Posterior cingulate gyrus (tissue), 11 donors: ENCODE results near the gene ARSG.
"Not testable (repeated sequence)": the region's sequence is repeated elsewhere in the genome, so short reads cannot be mapped to it uniquely, and the experiment has no call there.

ENCODE experiments used
- DNase-seq, 10 donors: peaks; one replicate each; pipeline versions ENCODE4 v3.0.0 to v3.0.0-alpha.2; 2020 to 2021; ENCODE audit warnings: mixed read lengths in 3 of 10
- intact Hi-C: fragments of 100-400 bp; cut with DNase I; formaldehyde crosslinking; loops from one replicate; pipeline ENCODE4 v1.15.1; 2023

ARSG gene

GRCh38 chr17:68273722-68274121 lies 17.6 kb upstream of the ARSG start:
- intact Hi-C loops = no loop called here
- no peak for DNase-seq

GRCh38 chr17:68276339-68276738 lies 15.0 kb upstream of the ARSG start:
- intact Hi-C loops, DNase-seq: not testable (repeated sequence)

GRCh38 chr17:68277807-68278206 lies 13.5 kb upstream of the ARSG start:
- intact Hi-C loops = no loop called here

GRCh38 chr17:68281965-68282364 lies 9.3 kb upstream of the ARSG start:
- DNase-seq, intact Hi-C loops: not testable (repeated sequence)

More at GRCh38 chr17:68277807-68278206, 13.5 kb upstream of the ARSG start:
- no peak for DNase-seq

GRCh38 chr17:68288375-68288774 lies 2.9 kb upstream of the ARSG start:
- no peak for DNase-seq
- intact Hi-C loops = no loop called here

- intact Hi-C loops = no loop called here
These were observed 2.5 kb upstream of the ARSG start for GRCh38 chr17:68288804-68289203.

GRCh38 chr17:68289473-68289872 lies 1.8 kb upstream of the ARSG start:
- intact Hi-C loops = no loop called here

More at GRCh38 chr17:68288804-68289203, 2.5 kb upstream of the ARSG start:
- no peak for DNase-seq

GRCh38 chr17:68289936-68290267 lies 1.4 kb upstream of the ARSG start:
- intact Hi-C loops = no loop called here
- no peak for DNase-seq

More at GRCh38 chr17:68289473-68289872, 1.8 kb upstream of the ARSG start:
- DNase-seq = no peak

- intact Hi-C loops = no loop called here
- DNase-seq = peak in 9 of 10 donors; percentile 15 to 90 (median 51)
These were observed 884 bp upstream of the ARSG start for GRCh38 chr17:68290268-68290954.

- DNase-seq = peak; percentile 32 to 94 (median 68)
- intact Hi-C loops = no loop called here
These were observed 767 bp downstream of the ARSG start for GRCh38 chr17:68291836-68292688.

- intact Hi-C loops = no loop called here
- DNase-seq = no peak
These were observed 1.4 kb downstream of the ARSG start for GRCh38 chr17:68292689-68293040.

- no peak for DNase-seq
- intact Hi-C loops = no loop called here
These were observed 2.3 kb downstream of the ARSG start for GRCh38 chr17:68293490-68294195.

- DNase-seq = no peak
- intact Hi-C loops = no loop called here
These were observed 2.9 kb downstream of the ARSG start for GRCh38 chr17:68294196-68294555.

GRCh38 chr17:68294617-68295016 lies 3.3 kb downstream of the ARSG start:
- no peak for DNase-seq
- intact Hi-C loops = no loop called here

GRCh38 chr17:68295086-68295485 lies 3.8 kb downstream of the ARSG start:
- intact Hi-C loops = no loop called here
- no peak for DNase-seq

- DNase-seq = no peak
- intact Hi-C loops = no loop called here
These were observed 5.2 kb downstream of the ARSG start for GRCh38 chr17:68296217-68297191.

- intact Hi-C loops = no loop called here
- DNase-seq = no peak
These were observed 5.9 kb downstream of the ARSG start for GRCh38 chr17:68297195-68297594.

GRCh38 chr17:68298601-68299000 lies 7.3 kb downstream of the ARSG start:
- DNase-seq = no peak

GRCh38 chr17:68299817-68300216 lies 8.5 kb downstream of the ARSG start:
- DNase-seq = no peak
- intact Hi-C loops = no loop called here

More at GRCh38 chr17:68298601-68299000, 7.3 kb downstream of the ARSG start:
- intact Hi-C loops = no loop called here

GRCh38 chr17:68301438-68301959 lies 10.2 kb downstream of the ARSG start:
- intact Hi-C loops = no loop called here
- no peak for DNase-seq
